DOHH2 (cell line): ENCODE data around the gene KITLG.

ENCODE experiments used
- H3F3A ChIP-seq: fragments of 200-600 bp; sonication (generic), shearing (Covaris generic); 2 replicates; pipeline ENCODE4 v1.6.0; 2016; ENCODE audit warnings: antibody characterized with exemption, mild to moderate bottlenecking; ENCODE audit not compliant: control insufficient read depth, insufficient read depth
- H3K27ac ChIP-seq: fragments of 200-600 bp; sonication (generic); 2 replicates; pipeline ENCODE4 v1.5.1; 2014; ENCODE audit warnings: low read depth, mild to moderate bottlenecking, low read length, moderate library complexity
- H3K27me3 ChIP-seq: fragments of 200-600 bp; sonication (generic); 2 replicates; pipeline ENCODE4 v1.6.1; 2014; ENCODE audit warnings: mild to moderate bottlenecking, low read length, mixed read lengths; ENCODE audit not compliant: control insufficient read depth
- H3K36me3 ChIP-seq: fragments of 200-600 bp; sonication (generic); 2 replicates; pipeline ENCODE4 v1.6.1; 2014; ENCODE audit warnings: mild to moderate bottlenecking, low read length, moderate library complexity, mixed read lengths; ENCODE audit not compliant: control insufficient read depth
- H3K4me1 ChIP-seq: fragments of 200-600 bp; sonication (generic); 2 replicates; pipeline ENCODE4 v1.6.1; 2014; ENCODE audit warnings: mild to moderate bottlenecking, low read length, mixed read lengths; ENCODE audit not compliant: control insufficient read depth
- H3K4me2 ChIP-seq: fragments of 200-600 bp; sonication (generic); 2 replicates; pipeline ENCODE4 v1.6.0; 2014; ENCODE audit warnings: mild to moderate bottlenecking, low read length, moderate library complexity
- H3K4me3 ChIP-seq: fragments of 200-600 bp; sonication (generic); 2 replicates; pipeline ENCODE4 v1.5.1; 2014; ENCODE audit warnings: mild to moderate bottlenecking, low read length, mixed read lengths
- H3K79me2 ChIP-seq: fragments of 200-600 bp; sonication (generic); 2 replicates; pipeline ENCODE4 v1.6.1; 2014; ENCODE audit warnings: mild to moderate bottlenecking, low read length, mixed read lengths; ENCODE audit not compliant: control insufficient read depth
- H3K9me2 ChIP-seq: fragments of 200-600 bp; sonication (generic); replicated peaks from 2 replicates; pipeline ENCODE4 v1.6.1; 2014; ENCODE audit warnings: mild to moderate bottlenecking, low read length, mixed read lengths; ENCODE audit not compliant: control insufficient read depth
- H3K9me3 ChIP-seq: fragments of 200-600 bp; sonication (generic); 2 replicates; pipeline ENCODE4 v1.6.1; 2014; ENCODE audit warnings: antibody characterized with exemption, low read length, mixed read lengths; ENCODE audit not compliant: control insufficient read depth, insufficient read depth
- H4K20me1 ChIP-seq: fragments of 200-600 bp; sonication (generic); 2 replicates; pipeline ENCODE4 v1.6.0; 2014; ENCODE audit warnings: low read depth, mild to moderate bottlenecking, antibody characterized with exemption, low read length, moderate library complexity; ENCODE audit not compliant: control insufficient read depth, insufficient read depth
- EZH2phosphoT487 ChIP-seq: fragments of 200-600 bp; sonication (generic); IDR thresholded peaks from 2 replicates; pipeline ENCODE4 v1.6.1; 2017; ENCODE audit warnings: borderline replicate concordance, mild to moderate bottlenecking, antibody characterized with exemption, low read length, moderate library complexity, mixed read lengths
- TF ChIP-seq, protein P1 (sequence below): fragments of 200-600 bp; sonication (generic); IDR thresholded peaks from one replicate; pipeline ENCODE4 v1.5.1; 2014; ENCODE audit warnings: antibody characterized with exemption, mild to moderate bottlenecking, low read depth, low read length; ENCODE audit not compliant: poor library complexity, severe bottlenecking

KITLG gene

GRCh38 chr12:88578276-88579160, 1.8 kb downstream of the KITLG start:
- Histone ChIP-seq H3K36me3 (no peaks in the 10 kb centered on the region), H3F3A (no peaks in the 10 kb centered on the region), H4K20me1 (no peaks in the 10 kb centered on the region), H3K4me3 (no peak overlapping the region), H3K4me1 (no peaks in the 10 kb centered on the region), H3K79me2 (no peaks in the 10 kb centered on the region), H3K27me3 (no peaks in the 10 kb centered on the region), H3K9me2 (no peaks in the 10 kb centered on the region), H3K27ac (no peak overlapping the region), H3K4me2 (no peak overlapping the region), H3K9me3 (no peaks in the 10 kb centered on the region)
- no peak for TF ChIP-seq EZH2phosphoT487
- TF ChIP-seq, protein P1, sequence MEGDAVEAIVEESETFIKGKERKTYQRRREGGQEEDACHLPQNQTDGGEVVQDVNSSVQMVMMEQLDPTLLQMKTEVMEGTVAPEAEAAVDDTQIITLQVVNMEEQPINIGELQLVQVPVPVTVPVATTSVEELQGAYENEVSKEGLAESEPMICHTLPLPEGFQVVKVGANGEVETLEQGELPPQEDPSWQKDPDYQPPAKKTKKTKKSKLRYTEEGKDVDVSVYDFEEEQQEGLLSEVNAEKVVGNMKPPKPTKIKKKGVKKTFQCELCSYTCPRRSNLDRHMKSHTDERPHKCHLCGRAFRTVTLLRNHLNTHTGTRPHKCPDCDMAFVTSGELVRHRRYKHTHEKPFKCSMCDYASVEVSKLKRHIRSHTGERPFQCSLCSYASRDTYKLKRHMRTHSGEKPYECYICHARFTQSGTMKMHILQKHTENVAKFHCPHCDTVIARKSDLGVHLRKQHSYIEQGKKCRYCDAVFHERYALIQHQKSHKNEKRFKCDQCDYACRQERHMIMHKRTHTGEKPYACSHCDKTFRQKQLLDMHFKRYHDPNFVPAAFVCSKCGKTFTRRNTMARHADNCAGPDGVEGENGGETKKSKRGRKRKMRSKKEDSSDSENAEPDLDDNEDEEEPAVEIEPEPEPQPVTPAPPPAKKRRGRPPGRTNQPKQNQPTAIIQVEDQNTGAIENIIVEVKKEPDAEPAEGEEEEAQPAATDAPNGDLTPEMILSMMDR, result no peak

DNA sequence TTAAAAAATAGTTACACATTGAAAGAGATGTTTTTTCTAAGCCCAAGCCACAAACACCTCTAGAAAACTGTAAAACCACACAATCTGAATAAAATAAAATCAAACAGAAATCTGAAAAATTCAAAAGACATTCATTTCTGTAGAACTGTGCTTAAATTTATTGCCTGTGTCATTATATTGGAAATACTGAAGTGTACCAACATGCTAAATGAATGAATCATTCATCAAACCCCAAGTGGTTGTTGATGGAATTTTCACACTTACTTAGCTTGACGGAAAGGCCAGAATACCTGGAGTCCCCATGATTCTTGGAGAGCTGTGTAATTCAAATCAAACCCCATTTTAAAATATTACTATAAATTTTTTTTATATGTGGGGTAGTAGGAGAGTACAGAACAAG, 2.7 kb downstream of the KITLG start:
- Histone ChIP-seq H3K4me1 (no peaks in the 10 kb centered on the region), H3K27me3 (no peaks in the 10 kb centered on the region), H3K4me2 (no peak overlapping the region), H3K27ac (no peak overlapping the region), H3K79me2 (no peaks in the 10 kb centered on the region), H4K20me1 (no peaks in the 10 kb centered on the region), H3K9me3 (no peaks in the 10 kb centered on the region), H3F3A (no peaks in the 10 kb centered on the region), H3K36me3 (no peaks in the 10 kb centered on the region), H3K4me3 (no peak overlapping the region), H3K9me2 (no peaks in the 10 kb centered on the region)
- no peak for TF ChIP-seq EZH2phosphoT487
- TF ChIP-seq, protein P1, result no peak

GRCh38 chr12:88576866-88577265, 3.4 kb downstream of the KITLG start:
- no peak overlapping the region for H3K4me2 ChIP-seq
- no peaks in the 10 kb centered on the region for H3K4me1 ChIP-seq
- no peaks in the 10 kb centered on the region for H3K79me2 ChIP-seq

More at GRCh38 chr12:88576866-88577265, 3.4 kb downstream of the KITLG start:
- Histone ChIP-seq H3K4me3 (no peak overlapping the region), H3F3A (no peaks in the 10 kb centered on the region), H3K36me3 (no peaks in the 10 kb centered on the region), H3K9me2 (no peaks in the 10 kb centered on the region), H3K27ac (no peak overlapping the region), H4K20me1 (no peaks in the 10 kb centered on the region), H3K9me3 (no peaks in the 10 kb centered on the region), H3K27me3 (no peaks in the 10 kb centered on the region)
- TF ChIP-seq EZH2phosphoT487, result no peak
- TF ChIP-seq, protein P1, result no peak
